WI38 (cell line): Measurements from ENCODE around the gene UBAP1.
"Not testable (repeated sequence)": the region's sequence is repeated elsewhere in the genome, so short reads cannot be mapped to it uniquely, and the experiment has no call there.

Experiments used
- H3K4me3 ChIP-seq: 2 replicates; pipeline ENCODE4 v1.5.1; 2011; ENCODE audit warnings: low read depth, mild to moderate bottlenecking, control low read depth, low read length
- CTCF ChIP-seq: IDR thresholded peaks from 2 replicates; pipeline ENCODE4 v1.5.1; 2012; ENCODE audit warnings: low read depth, mild to moderate bottlenecking, control low read depth, low read length

UBAP1 gene

DNA sequence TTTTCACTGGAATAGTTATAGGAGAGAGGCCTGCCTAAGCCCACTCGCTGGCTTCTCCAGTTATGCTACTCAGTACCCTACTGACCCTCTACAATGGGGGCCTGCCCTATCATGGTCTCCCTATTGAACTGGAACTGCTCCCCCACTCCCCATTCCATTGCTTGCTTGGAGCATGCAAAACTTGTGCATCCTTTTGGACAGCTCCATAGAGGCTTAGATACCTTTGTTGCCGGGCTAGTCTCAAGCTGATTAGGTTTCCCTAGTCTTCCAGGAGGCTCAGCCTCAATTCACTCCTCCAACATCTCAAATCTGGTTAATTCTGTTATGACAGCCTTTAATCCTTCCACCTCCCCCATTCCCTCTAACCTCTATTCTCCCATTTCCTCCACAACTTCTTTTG is 110.3 kb downstream of the UBAP1 start:
- no peak for TF ChIP-seq CTCF
- no peak overlapping the region for H3K4me3 ChIP-seq

DNA sequence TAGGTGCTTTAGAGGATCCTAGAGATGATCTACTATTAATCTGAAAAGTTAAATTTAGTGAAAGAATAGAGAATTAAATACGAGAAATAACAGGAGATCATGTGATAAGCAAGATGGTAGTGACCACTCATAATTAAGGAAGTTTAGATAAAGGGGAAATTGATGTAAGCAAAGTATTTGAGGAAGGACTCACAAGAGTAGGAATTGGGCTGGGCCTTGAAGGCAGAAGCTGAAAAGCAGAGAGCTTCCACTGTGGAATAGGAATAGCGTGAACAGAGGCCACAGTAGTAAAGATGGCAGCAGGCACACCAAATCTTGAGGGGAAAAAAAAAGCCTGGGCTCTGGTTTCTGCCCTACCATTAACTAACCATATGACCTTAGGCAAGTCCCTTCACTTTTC is 112.2 kb downstream of the UBAP1 start:
- H3K4me3 ChIP-seq: no peak overlapping the region
- no peak for TF ChIP-seq CTCF

DNA sequence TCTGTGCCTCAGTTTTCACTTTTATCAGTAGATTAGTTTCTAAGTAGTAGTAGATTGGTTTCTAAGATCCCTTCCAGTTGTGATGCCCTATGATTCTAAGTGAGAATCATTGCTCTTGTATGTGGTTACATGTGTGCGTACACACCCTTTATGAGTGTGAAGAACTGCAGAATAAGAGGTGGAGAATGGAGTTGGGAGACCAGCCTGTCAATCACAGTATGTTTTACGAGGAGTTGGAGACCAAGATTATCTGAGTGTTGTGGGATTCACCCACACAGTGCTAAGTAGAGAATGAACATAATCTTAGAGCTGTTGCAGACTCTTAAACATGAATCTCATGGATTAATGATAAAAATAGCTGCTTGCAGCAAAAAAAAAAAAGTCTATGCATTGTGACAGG is 112.6 kb downstream of the UBAP1 start:
- H3K4me3 ChIP-seq: no peak overlapping the region
- TF ChIP-seq CTCF: no peak

DNA sequence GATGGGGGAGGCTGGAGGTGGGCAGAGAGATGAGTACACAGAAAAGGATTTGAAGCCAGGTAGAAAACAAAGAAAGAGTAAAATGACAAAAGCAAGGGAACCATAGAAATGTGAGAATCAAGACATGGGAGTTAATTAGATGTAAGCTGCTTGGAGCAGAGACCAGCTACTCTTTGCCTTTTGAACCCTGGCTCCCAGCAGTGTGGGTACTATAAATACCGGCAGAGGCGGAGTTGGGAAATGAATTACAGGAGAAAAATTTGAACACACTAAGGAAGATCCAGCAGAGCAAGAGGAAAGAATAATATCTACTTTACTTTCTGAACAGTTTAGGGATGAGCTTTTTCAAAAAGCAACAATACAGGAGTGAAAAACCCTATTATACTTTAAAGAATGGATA is 113.7 kb downstream of the UBAP1 start:
- no peak for TF ChIP-seq CTCF
- H3K4me3 ChIP-seq: no peak overlapping the region

- not testable (repeated sequence) for H3K4me3 ChIP-seq
These were observed 122.2 kb downstream of the UBAP1 start for GRCh38 chr9:34301064-34301463.
